GM12878 (cell line): ENCODE data around the gene TMEM196. TPM values are rescaled to one million over a fixed set of nuclear protein-coding genes. Genes with fewer than 3 reads are reported as not detected.

Source experiments
- ATAC-seq: fragments of 200-7000 bp; cut with Tn5 transposase; 3 replicates; pipeline ENCODE4 v1.9.1; 2020; ENCODE audit warnings: mild to moderate bottlenecking, moderate library complexity
- BruUV-seq: library from RNA; stranded (reverse); fragments of 400-500 nt; replicated peaks from 2 replicates; lab custom pipeline; 2021; lab: Mats Ljungman, UMichigan
- CTCF ChIA-PET: fragments of 300-600 bp; sonication (Branson Sonifier 250); formaldehyde crosslinking; extraction: SDS; loops from one replicate; lab custom pipeline; 2021; ENCODE audit warnings: inconsistent platforms; lab: Yijun Ruan, JAX
- POLR2A ChIA-PET: fragments of 350-600 bp; formaldehyde crosslinking; extraction: SDS; loops from one replicate; lab custom pipeline; 2021; ENCODE audit warnings: inconsistent platforms; lab: Charles Lee
- RAD21 ChIA-PET: fragments of 300-600 bp; sonication (Branson Sonifier 250); formaldehyde crosslinking; loops from one replicate; lab custom pipeline; 2023; ENCODE audit warnings: antibody characterized with exemption; ENCODE audit not compliant: unreplicated experiment; lab: Charles Lee
- SMC1A ChIA-PET: fragments of 300-600 bp; sonication (Branson Sonifier 250); formaldehyde crosslinking; loops from one replicate; lab custom pipeline; 2023; ENCODE audit not compliant: unreplicated experiment, uncharacterized antibody; lab: Charles Lee
- DNase-seq: peaks from one replicate; pipeline ENCODE4 v3.0.0-alpha.2; 2011; ENCODE audit warnings: low read depth, low spot score
- FAIRE-seq: peaks from 3 replicates; lab custom pipeline; 2011; peaks lifted over from hg19 to GRCh38; lab: Jason Lieb, UNC
- H2AFZ ChIP-seq: 2 replicates; pipeline ENCODE4 v1.6.0; 2011; ENCODE audit warnings: low read depth, low read length, control low read depth; ENCODE audit not compliant: control insufficient read depth
- H3K27ac ChIP-seq: 2 replicates; pipeline ENCODE4 v1.5.1; 2011; ENCODE audit warnings: control low read depth; ENCODE audit not compliant: control insufficient read depth, insufficient read depth
- H3K27me3 ChIP-seq, 2 experiments: replicated peaks in 1 of 2; 2 replicates each; pipeline versions ENCODE4 v1.6.0 to v1.6.1; 2011; ENCODE audit warnings: low read length in 1 of 2; ENCODE audit not compliant: control insufficient read depth in 2 of 2, insufficient read depth in 2 of 2
- H3K36me3 ChIP-seq, 2 experiments: 2 replicates each; pipeline ENCODE4 v1.5.1; 2011; ENCODE audit warnings: low read length in 1 of 2; ENCODE audit not compliant: control insufficient read depth in 2 of 2, insufficient read depth in 2 of 2
- H3K4me1 ChIP-seq: 2 replicates; pipeline ENCODE4 v1.6.1; 2011; ENCODE audit warnings: mild to moderate bottlenecking, low read length, moderate library complexity, mixed read lengths; ENCODE audit not compliant: control insufficient read depth, insufficient read depth
- H3K4me2 ChIP-seq: 2 replicates; pipeline ENCODE4 v1.6.0; 2011; ENCODE audit warnings: control low read depth; ENCODE audit not compliant: control insufficient read depth, insufficient read depth
- H3K4me3 ChIP-seq: fragments of 200-600 bp; sonication (generic); 2 replicates; pipeline ENCODE4 v1.5.1; 2016
- H3K79me2 ChIP-seq: 2 replicates; pipeline ENCODE4 v1.6.0; 2011; ENCODE audit warnings: low read length; ENCODE audit not compliant: control insufficient read depth, insufficient read depth
- H3K9ac ChIP-seq: 2 replicates; pipeline ENCODE4 v1.8.0; 2011; ENCODE audit warnings: low read length, control low read depth, mixed read lengths; ENCODE audit not compliant: control insufficient read depth, insufficient read depth
- H3K9me3 ChIP-seq: replicated peaks from 3 replicates; pipeline ENCODE4 v1.5.1; 2011; ENCODE audit warnings: mild to moderate bottlenecking, low read length; ENCODE audit not compliant: control insufficient read depth, insufficient read depth
- H4K20me1 ChIP-seq: 2 replicates; pipeline ENCODE4 v1.6.0; 2011; ENCODE audit not compliant: control insufficient read depth, insufficient read depth
- CHD2 ChIP-seq: IDR thresholded peaks from 2 replicates; pipeline ENCODE4 v1.6.1; 2011; ENCODE audit warnings: low read depth, low read length, improper control_type of control experiment, borderline replicate concordance
- KDM1A ChIP-seq: fragments of 200-600 bp; sonication (generic); IDR thresholded peaks from 2 replicates; pipeline ENCODE4 v1.6.1; 2016; ENCODE audit warnings: borderline replicate concordance
- NFYA ChIP-seq: IDR thresholded peaks from 2 replicates; pipeline ENCODE4 v1.6.1; 2011; ENCODE audit warnings: low read depth, mild to moderate bottlenecking, low read length, improper control_type of control experiment, borderline replicate concordance
- SIN3A ChIP-seq: IDR thresholded peaks from 2 replicates; pipeline ENCODE4 v1.6.1; 2012; ENCODE audit warnings: low read depth, low read length, improper control_type of control experiment
- SMAD5 ChIP-seq: IDR thresholded peaks from 2 replicates; pipeline ENCODE4 v1.6.1; 2016; ENCODE audit warnings: antibody characterized with exemption, low read depth
- WGBS: methylation state at CpG from one replicate; pipeline ENCODE4 v1.1.6; 2016; ENCODE audit warnings: low lambda C conversion rate; ENCODE audit not compliant: insufficient replicate concordance, insufficient coverage; ENCODE audit errors: missing lambda C conversion rate; 5-methylcytosine and 5-hydroxymethylcytosine counted together
- in situ Hi-C: fragments of 300-500 bp; cut with MboI; formaldehyde crosslinking; loops from 9 replicates; pipeline ENCODE4 v1.14.3; 2018; ENCODE audit warnings: mixed read lengths
- intact Hi-C: fragments of 100-400 bp; cut with micrococcal nuclease; formaldehyde crosslinking; loops from one replicate; pipeline ENCODE4 v1.14.2; 2022; ENCODE audit not compliant: unreplicated experiment
- polyA plus RNA-seq, 11 experiments: library from polyadenylated mRNA; depleted of rRNA in 4 of 11; unstranded in 6 of 11; stranded (reverse) in 5 of 11; fragments of >200 nt; fragmentation: Nextera tagmentation in 4 of 11; fragmentation: Illumina TruSeq in 1 of 11; extraction: Ambion mirVana in 4 of 11; extraction: Trizol in 1 of 11; gene quantifications; 1 replicate in 1 of 11; 2 replicates in 10 of 11; pipeline versions ENCODE4 v1.2.1 to v1.2.3, GENCODE V29; 2011 to 2016; ENCODE audit warnings: inconsistent platforms in 2 of 11, missing spikeins in 2 of 11, low read depth in 1 of 11
- total RNA-seq, 4 experiments: library from RNA; depleted of rRNA in 3 of 4; stranded (reverse); fragments of >200 nt in 3 of 4; fragmentation: Illumina TruSeq in 1 of 4; extraction: Trizol in 1 of 4; gene quantifications; 2 replicates each; pipeline versions ENCODE4 v1.2.1 to v1.2.3, GENCODE V29; 2013 to 2021
- TF ChIP-seq, protein P1 (sequence below): IDR thresholded peaks from 2 replicates; pipeline ENCODE4 v1.6.1; 2011; ENCODE audit warnings: borderline replicate concordance, low read depth, mild to moderate bottlenecking, moderate library complexity, low read length; ENCODE audit not compliant: insufficient read depth, poor library complexity, severe bottlenecking
- TF ChIP-seq, protein P2 (sequence below): IDR thresholded peaks from 2 replicates; pipeline ENCODE4 v1.6.1; 2011; ENCODE audit warnings: borderline replicate concordance, low read depth, mild to moderate bottlenecking, moderate library complexity, mixed read lengths, low read length; ENCODE audit not compliant: insufficient read depth; ENCODE audit errors: extremely low read length

The TMEM196 gene
- total and polyA plus RNA-seq, 10 of the 15 experiments (the other 5 are each of a cell fraction or from before 2014, with no cell fraction given), result 0.04 TPM; not detected in 9

DNA sequence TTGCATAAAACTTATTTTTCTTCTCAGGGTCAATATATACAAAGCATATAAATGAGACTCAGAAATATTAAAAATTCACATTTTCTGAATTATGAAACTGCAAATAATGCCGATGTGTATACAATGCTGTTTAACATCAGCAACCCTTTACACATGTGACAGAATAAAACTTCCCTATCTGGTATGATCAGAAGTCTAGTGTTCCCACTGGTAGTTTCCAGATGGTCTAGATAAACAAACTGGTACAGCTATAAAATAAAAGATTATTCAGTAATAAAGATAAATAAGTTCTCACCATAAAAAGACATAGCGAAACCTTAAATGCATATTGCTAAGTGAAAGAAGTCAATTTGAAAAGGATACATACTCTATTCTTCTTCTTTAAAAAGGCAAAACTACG is 72.5 kb downstream of the TMEM196 start:
- ChIA-PET POLR2A (no interaction called here), SMC1A (interaction anchor here (1.0 to 1.3 kb wide), 3 partner anchors 10 to 34 kb away, joined by 3 to 5 read pairs (median 4); no protein-coding TSS in a partner anchor)
- H3K4me3 ChIP-seq, result no peak overlapping the region
- BruUV-seq, result no TSS peak
- no peaks in the 10 kb centered on the region for H3K27me3 ChIP-seq
- TF ChIP-seq SIN3A (no peak), SMAD5 (no peak), CHD2 (no peak)
- TF ChIP-seq, protein P1, sequence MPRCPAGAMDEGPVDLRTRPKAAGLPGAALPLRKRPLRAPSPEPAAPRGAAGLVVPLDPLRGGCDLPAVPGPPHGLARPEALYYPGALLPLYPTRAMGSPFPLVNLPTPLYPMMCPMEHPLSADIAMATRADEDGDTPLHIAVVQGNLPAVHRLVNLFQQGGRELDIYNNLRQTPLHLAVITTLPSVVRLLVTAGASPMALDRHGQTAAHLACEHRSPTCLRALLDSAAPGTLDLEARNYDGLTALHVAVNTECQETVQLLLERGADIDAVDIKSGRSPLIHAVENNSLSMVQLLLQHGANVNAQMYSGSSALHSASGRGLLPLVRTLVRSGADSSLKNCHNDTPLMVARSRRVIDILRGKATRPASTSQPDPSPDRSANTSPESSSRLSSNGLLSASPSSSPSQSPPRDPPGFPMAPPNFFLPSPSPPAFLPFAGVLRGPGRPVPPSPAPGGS, result no peak
- TF ChIP-seq, all 136 proteins: peak for 0
- intact Hi-C loops (no loop called here), in situ Hi-C loops (no loop called here)
- WGBS, result 97% methylated on average over 3 of the region's 3 CpGs
- Histone ChIP-seq H3K9me3 (no peaks in the 10 kb centered on the region), H3K27ac (no peak overlapping the region), H4K20me1 (no peaks in the 10 kb centered on the region), H3K4me1 (no peaks in the 10 kb centered on the region), H3K9ac (no peak overlapping the region), H2AFZ (no peak overlapping the region), H3K79me2 (peaks cover 10% of the 10 kb centered on the region), H3K36me3 (peaks cover 2 to 6% of the 10 kb centered on the region in 2 experiments; a peak in 3 of 4 replicates), H3K4me2 (no peak overlapping the region)
- FAIRE-seq (no peak), DNase-seq (no peak), ATAC-seq (no peak)
- ChIA-PET RAD21 (interaction anchor here (1.4 to 1.7 kb wide), 2 partner anchors 8 to 13 kb away, joined by 3 to 6 read pairs; partner anchors contain the start of gene POLR1F), CTCF (interaction anchor here (2.3 to 3.7 kb wide), 2 partner anchors 8 to 14 kb away, joined by 12 to 24 read pairs; partner anchors contain the start of gene POLR1F)

DNA sequence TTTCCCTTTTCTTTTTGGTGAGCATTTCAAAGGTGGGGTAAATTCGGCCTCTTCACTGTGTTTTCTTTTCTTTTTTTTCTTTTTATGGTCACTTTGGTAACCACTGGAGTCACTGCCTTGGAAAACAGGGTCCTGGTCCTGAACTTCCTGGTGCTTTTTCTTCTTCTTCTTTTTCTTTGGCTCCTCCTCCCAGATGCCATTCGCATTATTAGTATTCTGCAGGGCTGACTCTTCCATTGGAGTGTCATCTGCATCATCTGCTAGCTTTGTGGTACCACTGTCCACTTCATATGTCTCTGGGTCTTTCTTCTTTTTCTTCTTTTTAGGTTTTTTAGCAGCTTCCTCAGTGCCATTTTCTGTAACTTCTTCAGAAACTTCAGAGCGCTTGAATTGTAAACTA is 75.1 kb downstream of the TMEM196 start:
- Histone ChIP-seq H3K9me3 (no peaks in the 10 kb centered on the region), H3K79me2 (peaks cover 2% of the 10 kb centered on the region), H4K20me1 (no peaks in the 10 kb centered on the region), H3K27me3 (no peaks in the 10 kb centered on the region), H3K4me3 (no peak overlapping the region), H3K4me1 (no peaks in the 10 kb centered on the region), H3K9ac (no peak overlapping the region), H3K27ac (no peak overlapping the region), H3K4me2 (no peak overlapping the region), H2AFZ (no peak overlapping the region), H3K36me3 (peaks cover 2 to 6% of the 10 kb centered on the region in 2 experiments; a peak in 2 of 4 replicates)
- intact Hi-C loops, result no loop called here
- ChIA-PET RAD21 (no interaction called here), POLR2A (no interaction called here), CTCF (interaction anchor here (1.3 to 3.7 kb wide), 2 partner anchors 11 to 21 kb away, joined by 3 to 24 read pairs; partner anchors contain the start of gene POLR1F), SMC1A (interaction anchor here (1.9 kb wide), 1 partner anchor 11 kb away, joined by 11 read pairs; the partner anchor contains the start of gene POLR1F)
- no peak for FAIRE-seq
- in situ Hi-C loops, result no loop called here
- no TSS peak for BruUV-seq
- no peak for DNase-seq
- TF ChIP-seq NFYA, result no peak
- no peak for TF ChIP-seq KDM1A
- TF ChIP-seq, protein P2, sequence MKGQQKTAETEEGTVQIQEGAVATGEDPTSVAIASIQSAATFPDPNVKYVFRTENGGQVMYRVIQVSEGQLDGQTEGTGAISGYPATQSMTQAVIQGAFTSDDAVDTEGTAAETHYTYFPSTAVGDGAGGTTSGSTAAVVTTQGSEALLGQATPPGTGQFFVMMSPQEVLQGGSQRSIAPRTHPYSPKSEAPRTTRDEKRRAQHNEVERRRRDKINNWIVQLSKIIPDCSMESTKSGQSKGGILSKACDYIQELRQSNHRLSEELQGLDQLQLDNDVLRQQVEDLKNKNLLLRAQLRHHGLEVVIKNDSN, result no peak
- no peak for ATAC-seq
- WGBS, result 68% methylated on average over 3 of the region's 3 CpGs
